Prostate gland (tissue), 2 donors: ENCODE data around the gene RAB12. TPM values are rescaled to one million over a fixed set of nuclear protein-coding genes. Genes with fewer than 3 reads are reported as not detected.

Experiments used
- DNase-seq: peaks from one replicate; pipeline ENCODE4 v3.0.0-alpha.2; 2019; ENCODE audit warnings: low spot score
- H3K27ac ChIP-seq, 2 donors: fragments of 200-600 bp; sonication (generic); 2 replicates each; pipeline ENCODE4 v1.5.1; 2017 to 2019
- H3K27me3 ChIP-seq: fragments of 200-600 bp; sonication (generic); replicated peaks from 2 replicates; pipeline ENCODE4 v1.5.1; 2019; ENCODE audit not compliant: insufficient read depth
- H3K36me3 ChIP-seq, 2 donors: fragments of 200-600 bp; sonication (generic); 1 replicate in 1 of 2; 2 replicates in 1 of 2; pipeline versions ENCODE4 v1.5.1 to v1.8.1; 2017 to 2019
- H3K4me1 ChIP-seq: fragments of 200-600 bp; sonication (generic); replicated peaks from 2 replicates; pipeline ENCODE4 v1.5.1; 2019
- H3K4me3 ChIP-seq, 2 donors: fragments of 200-600 bp; sonication (generic); 2 replicates each; pipeline ENCODE4 v1.5.1; 2017 to 2019
- H3K9me3 ChIP-seq: fragments of 200-600 bp; sonication (generic); 2 replicates; pipeline ENCODE4 v1.5.1; 2017
- POLR2A ChIP-seq: fragments of 450-650 bp; IDR thresholded peaks from one replicate; pipeline ENCODE4 v1.6.1; 2016; ENCODE audit warnings: antibody characterized with exemption, mild to moderate bottlenecking
- POLR2AphosphoS5 ChIP-seq: sonication (generic); formaldehyde crosslinking; IDR thresholded peaks from one replicate; pipeline ENCODE4 v1.6.1; 2017; ENCODE audit warnings: antibody characterized with exemption
- whole genome bisulfite sequencing: methylation state at CpG from one replicate; pipeline ENCODE4 v1.1.5; 2018; 5-methylcytosine and 5-hydroxymethylcytosine counted together
- intact Hi-C: fragments of 100-400 bp; cut with DNase I; formaldehyde crosslinking; loops from one replicate; pipeline ENCODE4 v1.14.2; 2022
- total RNA-seq, 2 donors: library from RNA; depleted of rRNA; stranded (reverse); fragments of >200 nt; gene quantifications; one replicate each; pipeline ENCODE4 v1.1.0, GENCODE V29; 2016
- TF ChIP-seq, protein P1 (sequence below), 4 experiments: fragments of 200-600 bp in 2 of 4; fragments of 450-650 bp in 2 of 4; sonication (generic) in 2 of 4; IDR thresholded peaks; 1 replicate in 3 of 4; 2 replicates in 1 of 4; pipeline ENCODE4 v1.5.1; 2016 to 2019; ENCODE audit warnings: antibody characterized with exemption in 4 of 4, mild to moderate bottlenecking in 2 of 4, moderate library complexity in 2 of 4

The RAB12 gene
- total RNA-seq, 2 donors from 2014 or later: 22.4 to 39.0 TPM

DNA sequence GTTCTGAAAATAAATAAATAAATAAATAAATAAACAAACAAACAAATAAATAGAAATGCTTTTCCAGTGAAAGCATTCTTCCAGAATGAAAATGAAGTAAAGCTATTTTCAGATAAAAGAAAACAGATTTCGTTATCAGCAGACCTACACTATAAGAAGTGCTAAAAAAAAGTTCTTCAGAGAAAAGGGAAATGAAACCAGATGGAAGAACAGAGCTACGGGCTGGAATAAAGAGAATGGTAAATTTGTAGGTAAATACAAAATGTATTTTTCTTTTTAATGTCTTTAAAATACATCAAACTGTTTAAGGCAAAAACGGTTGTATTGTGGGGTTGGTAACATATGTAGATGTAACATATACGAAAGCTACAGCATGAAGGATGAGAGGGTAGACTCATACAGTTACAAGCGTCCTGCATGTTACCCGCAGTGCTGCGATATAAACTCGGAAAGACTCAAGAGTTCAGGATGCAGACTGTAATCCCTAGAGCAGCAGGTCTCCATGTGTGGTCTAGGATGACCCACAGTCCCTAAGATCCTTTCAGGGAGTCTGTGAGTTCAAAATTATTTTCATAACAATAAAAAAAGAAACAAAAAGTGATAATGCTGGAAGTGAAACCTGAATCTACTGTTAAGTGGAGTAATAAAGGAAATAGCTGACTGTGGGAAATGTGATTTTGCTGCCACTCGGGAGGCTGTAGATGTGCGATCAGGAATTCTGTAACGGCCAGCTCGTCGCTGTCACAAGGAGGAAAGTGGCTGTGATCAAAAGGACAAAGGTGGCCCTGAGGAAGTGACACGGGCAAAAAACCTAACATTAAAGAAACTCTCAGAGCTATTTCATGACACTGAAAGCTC is 5.3 kb upstream of the RAB12 start:
- no peak overlapping the region for H3K27ac ChIP-seq
- intact Hi-C loops: no loop called here
- no peaks in the 10 kb centered on the region for H3K36me3 ChIP-seq
- no peaks in the 10 kb centered on the region for H3K9me3 ChIP-seq
- no peak for DNase-seq
- H3K4me1 ChIP-seq: no peaks in the 10 kb centered on the region
- H3K4me3 ChIP-seq: no peak overlapping the region
- WGBS: 76% methylated on average over 14 of the region's 14 CpGs
- TF ChIP-seq POLR2A: no peak
- no peak for TF ChIP-seq POLR2AphosphoS5
- TF ChIP-seq, protein P1, sequence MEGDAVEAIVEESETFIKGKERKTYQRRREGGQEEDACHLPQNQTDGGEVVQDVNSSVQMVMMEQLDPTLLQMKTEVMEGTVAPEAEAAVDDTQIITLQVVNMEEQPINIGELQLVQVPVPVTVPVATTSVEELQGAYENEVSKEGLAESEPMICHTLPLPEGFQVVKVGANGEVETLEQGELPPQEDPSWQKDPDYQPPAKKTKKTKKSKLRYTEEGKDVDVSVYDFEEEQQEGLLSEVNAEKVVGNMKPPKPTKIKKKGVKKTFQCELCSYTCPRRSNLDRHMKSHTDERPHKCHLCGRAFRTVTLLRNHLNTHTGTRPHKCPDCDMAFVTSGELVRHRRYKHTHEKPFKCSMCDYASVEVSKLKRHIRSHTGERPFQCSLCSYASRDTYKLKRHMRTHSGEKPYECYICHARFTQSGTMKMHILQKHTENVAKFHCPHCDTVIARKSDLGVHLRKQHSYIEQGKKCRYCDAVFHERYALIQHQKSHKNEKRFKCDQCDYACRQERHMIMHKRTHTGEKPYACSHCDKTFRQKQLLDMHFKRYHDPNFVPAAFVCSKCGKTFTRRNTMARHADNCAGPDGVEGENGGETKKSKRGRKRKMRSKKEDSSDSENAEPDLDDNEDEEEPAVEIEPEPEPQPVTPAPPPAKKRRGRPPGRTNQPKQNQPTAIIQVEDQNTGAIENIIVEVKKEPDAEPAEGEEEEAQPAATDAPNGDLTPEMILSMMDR (IDR thresholded peaks at IDR 0.05): no peak
- no peaks in the 10 kb centered on the region for H3K27me3 ChIP-seq

DNA sequence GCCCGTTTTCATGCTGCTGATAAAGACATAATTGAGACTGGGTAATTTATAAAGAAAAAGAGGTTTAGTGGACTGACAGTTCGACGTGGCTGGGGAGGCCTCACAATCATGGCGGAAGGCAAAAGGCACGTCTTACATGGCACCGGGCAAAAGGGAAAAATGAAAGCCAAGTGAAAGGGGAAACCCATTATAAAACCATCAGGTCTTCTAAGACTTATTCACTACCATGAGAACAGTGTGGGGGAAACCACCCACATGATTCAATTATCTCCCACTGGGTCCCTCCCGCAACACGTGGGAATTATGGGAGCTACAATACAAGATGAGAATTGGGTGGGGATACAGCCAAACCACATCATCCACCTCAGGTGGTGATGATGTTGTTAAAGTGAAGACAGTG is 3.3 kb upstream of the RAB12 start:
- DNase-seq: no peak
- H3K36me3 ChIP-seq: no peaks in the 10 kb centered on the region
- intact Hi-C loops: no loop called here
- H3K27ac ChIP-seq: no peak overlapping the region
- H3K9me3 ChIP-seq: no peaks in the 10 kb centered on the region
- WGBS: 90% methylated on average over 8 of the region's 8 CpGs
- H3K4me3 ChIP-seq: no peak overlapping the region
- H3K27me3 ChIP-seq: no peaks in the 10 kb centered on the region
- no peaks in the 10 kb centered on the region for H3K4me1 ChIP-seq
- TF ChIP-seq POLR2A (no peak), POLR2AphosphoS5 (no peak)
- TF ChIP-seq, protein P1 (IDR thresholded peaks at IDR 0.05): no peak

DNA sequence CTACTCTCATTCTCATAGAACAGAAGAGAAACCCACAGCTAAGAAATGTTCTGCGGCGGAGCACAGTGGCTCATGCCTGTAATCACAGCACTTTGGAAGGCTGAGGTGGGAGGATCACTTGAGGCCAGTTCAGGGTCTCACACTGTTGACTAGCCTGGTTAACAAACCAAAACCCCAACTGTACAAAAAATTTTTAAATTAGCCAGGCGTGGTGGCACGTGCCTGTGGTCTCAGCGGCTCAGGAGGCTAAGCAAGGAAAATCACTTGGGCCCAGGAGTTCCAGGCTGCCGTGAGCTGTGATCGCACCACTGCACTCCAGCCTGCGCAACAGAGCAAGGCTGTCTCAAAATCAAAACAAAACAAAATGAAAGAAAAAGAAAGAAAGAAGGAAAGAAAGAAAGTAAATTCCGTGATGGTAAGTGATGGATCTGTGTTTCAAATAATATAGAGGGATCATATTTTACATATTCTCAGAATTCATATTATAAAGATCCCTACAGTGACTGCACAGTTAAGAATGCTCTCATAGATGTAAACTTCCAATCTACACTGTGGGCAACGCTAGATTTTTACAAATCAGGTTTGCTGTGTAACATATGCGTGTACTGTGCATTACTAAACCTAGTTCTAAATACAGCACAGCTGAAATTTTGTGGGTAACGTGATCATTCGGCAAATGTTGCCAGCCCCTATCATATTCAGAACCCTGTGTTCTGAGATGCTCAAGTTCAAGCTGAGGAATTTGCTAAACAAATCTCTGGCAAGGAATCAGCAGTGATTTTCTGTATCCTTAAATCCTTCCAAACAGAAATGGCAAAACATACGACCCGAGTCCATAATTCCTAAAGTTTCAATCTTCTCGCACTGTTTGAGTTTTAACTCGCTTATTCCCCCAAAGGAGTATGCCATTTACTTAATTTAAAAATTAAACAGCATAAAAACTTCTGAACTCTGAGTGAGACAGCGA is 1.2 kb upstream of the RAB12 start:
- Histone ChIP-seq H3K27ac (peak overlapping the region; percentile 53 to 58), H3K36me3 (no peaks in the 10 kb centered on the region), H3K4me3 (peak overlapping the region; percentile 74 to 82), H3K9me3 (no peaks in the 10 kb centered on the region), H3K4me1 (no peaks in the 10 kb centered on the region), H3K27me3 (no peaks in the 10 kb centered on the region)
- intact Hi-C loops: no loop called here
- no peak for DNase-seq
- TF ChIP-seq POLR2AphosphoS5 (peak; percentile 20), POLR2A (no peak)
- 70% methylated on average over 18 of the region's 18 CpGs for whole genome bisulfite sequencing

DNA sequence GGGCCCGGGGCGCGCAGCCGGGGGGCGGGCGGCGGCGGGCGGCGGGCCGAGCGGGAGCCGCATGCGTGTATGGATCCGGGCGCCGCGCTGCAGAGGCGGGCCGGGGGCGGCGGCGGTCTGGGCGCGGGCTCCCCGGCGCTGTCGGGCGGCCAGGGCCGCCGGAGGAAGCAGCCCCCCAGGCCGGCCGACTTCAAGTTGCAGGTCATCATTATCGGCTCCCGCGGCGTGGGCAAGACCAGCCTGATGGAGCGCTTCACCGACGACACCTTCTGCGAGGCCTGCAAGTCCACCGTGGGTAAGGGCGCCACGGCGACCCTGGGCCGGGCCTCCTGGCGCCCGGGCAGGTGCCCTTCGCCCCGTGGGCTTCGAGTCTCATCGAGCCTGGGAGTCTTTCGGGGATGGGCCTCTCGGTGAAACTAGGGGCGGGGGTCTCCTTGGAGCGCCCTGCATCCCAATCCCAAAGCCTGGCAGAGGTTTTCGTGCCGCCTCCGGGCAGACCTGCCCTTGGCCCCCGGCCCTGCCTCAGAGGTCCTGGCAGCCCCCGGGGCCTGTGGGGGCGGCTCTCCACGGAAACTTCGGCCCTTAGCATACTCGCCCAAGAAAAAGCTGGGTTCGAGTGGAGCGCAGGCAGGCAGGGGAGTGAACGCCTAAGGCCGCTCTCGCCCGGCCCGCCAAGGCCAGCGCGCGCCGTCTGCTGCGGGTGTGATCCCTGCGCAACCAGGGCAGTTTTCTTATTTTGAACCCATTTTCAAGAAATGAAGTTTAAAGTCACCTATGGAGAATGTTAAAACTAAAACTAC is 622 bp downstream of the RAB12 start:
- no peak for DNase-seq
- no peaks in the 10 kb centered on the region for H3K36me3 ChIP-seq
- H3K27ac ChIP-seq: peak overlapping the region; percentile 53 to 65
- peaks cover 2% of the 10 kb centered on the region for H3K4me1 ChIP-seq
- WGBS: under 1% methylated on average over 34 of the region's 78 CpGs
- peak overlapping the region; percentile 74 to 82 for H3K4me3 ChIP-seq
- TF ChIP-seq, protein P1 (IDR thresholded peaks at IDR 0.05): no peak
- TF ChIP-seq POLR2A (no peak), POLR2AphosphoS5 (no peak)
- intact Hi-C loops: no loop called here
- no peaks in the 10 kb centered on the region for H3K27me3 ChIP-seq
- H3K9me3 ChIP-seq: no peaks in the 10 kb centered on the region
